Prostate gland (tissue), 2 donors: ENCODE measurements around the gene NUP210L.

Experiments
- CTCF ChIP-seq, 4 experiments: fragments of 200-600 bp in 2 of 4; fragments of 450-650 bp in 2 of 4; sonication (generic) in 2 of 4; IDR thresholded peaks; 1 replicate in 3 of 4; 2 replicates in 1 of 4; pipeline ENCODE4 v1.5.1; 2016 to 2019; ENCODE audit warnings: antibody characterized with exemption in 4 of 4, mild to moderate bottlenecking in 2 of 4, moderate library complexity in 2 of 4
- POLR2A ChIP-seq: fragments of 450-650 bp; IDR thresholded peaks from one replicate; pipeline ENCODE4 v1.6.1; 2016; ENCODE audit warnings: antibody characterized with exemption, mild to moderate bottlenecking
- POLR2AphosphoS5 ChIP-seq: sonication (generic); formaldehyde crosslinking; IDR thresholded peaks from one replicate; pipeline ENCODE4 v1.6.1; 2017; ENCODE audit warnings: antibody characterized with exemption

GRCh38 chr1:153984123-153984894, 170.6 kb downstream of the NUP210L start:
- no peak for TF ChIP-seq CTCF (IDR thresholded peaks at IDR 0.05)
- TF ChIP-seq POLR2A = no peak
- TF ChIP-seq POLR2AphosphoS5 = no peak
